Testis (tissue), 3 donors: ENCODE measurements around the gene VPS37C. TPM values are rescaled to one million over a fixed set of nuclear protein-coding genes. Genes with fewer than 3 reads are reported as not detected.
"Not testable (repeated sequence)": the region's sequence is repeated elsewhere in the genome, so short reads cannot be mapped to it uniquely, and the experiment has no call there.

Source experiments
- DNase-seq: peaks from one replicate; pipeline ENCODE4 v3.0.0-alpha.2; 2019
- H3K27ac ChIP-seq, 2 donors: fragments of 200-600 bp; sonication (generic); one replicate each; pipeline ENCODE4 v1.5.1; 2019
- H3K27me3 ChIP-seq: fragments of 200-600 bp; sonication (generic); one replicate; pipeline ENCODE4 v1.5.1; 2019
- H3K36me3 ChIP-seq: fragments of 200-600 bp; sonication (generic); one replicate; pipeline ENCODE4 v1.5.1; 2017; ENCODE audit warnings: low read depth; ENCODE audit errors: missing control alignments
- H3K4me1 ChIP-seq: fragments of 200-600 bp; sonication (generic); one replicate; pipeline ENCODE4 v1.5.1; 2019
- H3K4me3 ChIP-seq, 2 donors: fragments of 200-600 bp; sonication (generic); one replicate each; pipeline ENCODE4 v1.5.1; 2017 to 2019
- H3K9me3 ChIP-seq: fragments of 200-600 bp; sonication (generic); one replicate; pipeline ENCODE4 v1.5.1; 2017
- POLR2A ChIP-seq: fragments of 450-650 bp; IDR thresholded peaks from one replicate; pipeline ENCODE4 v1.6.1; 2017; ENCODE audit warnings: antibody characterized with exemption, mild to moderate bottlenecking, moderate library complexity
- WGBS, 2 donors: methylation state at CpG; one replicate each; pipeline ENCODE4 v1.1.5; 2018; 5-methylcytosine and 5-hydroxymethylcytosine counted together
- intact Hi-C: fragments of 100-400 bp; cut with DNase I; formaldehyde crosslinking; loops from one replicate; pipeline ENCODE4 v1.15.1; 2023; ENCODE audit warnings: low total_unique reads
- polyA plus RNA-seq: library from polyadenylated mRNA; stranded (reverse); fragments of 350-450 nt; fragmentation: Illumina TruSeq; extraction: RNeasy Lipid Tissue Mini Kit (QIAGEN cat#74804); gene quantifications from one replicate; pipeline ENCODE4 v1.2.3, GENCODE V29; 2014; ENCODE audit warnings: low read depth, low replicate concordance; ENCODE audit not compliant: insufficient read depth
- total RNA-seq, 2 donors: library from RNA; depleted of rRNA; stranded (reverse); fragments of >200 nt; gene quantifications; one replicate each; pipeline ENCODE4 v1.2.3, GENCODE V29; 2016
- TF ChIP-seq, protein P1 (sequence below), 3 experiments: fragments of 450-650 bp in 2 of 3; fragments of 200-600 bp in 1 of 3; sonication (generic) in 1 of 3; IDR thresholded peaks; one replicate each; pipeline ENCODE4 v1.5.1; 2016 to 2019; ENCODE audit warnings: antibody characterized with exemption in 3 of 3, mild to moderate bottlenecking in 2 of 3, moderate library complexity in 1 of 3

Gene VPS37C
- total and polyA plus RNA-seq, 3 donors from 2014 or later, result 29.1 to 36.9 (median 31.0) TPM

- intact Hi-C loops, result no loop called here
- WGBS, 2 donors, result 90 to 94% methylated on average over 4 of the region's 4 CpGs
- no peak overlapping the region for H3K4me3 ChIP-seq
- no peaks in the 10 kb centered on the region for H3K27me3 ChIP-seq
- no peaks in the 10 kb centered on the region for H3K4me1 ChIP-seq
- H3K27ac ChIP-seq, result no peak overlapping the region
- no peak for DNase-seq
- no peaks in the 10 kb centered on the region for H3K9me3 ChIP-seq
- no peak for TF ChIP-seq POLR2A
- TF ChIP-seq, protein P1, sequence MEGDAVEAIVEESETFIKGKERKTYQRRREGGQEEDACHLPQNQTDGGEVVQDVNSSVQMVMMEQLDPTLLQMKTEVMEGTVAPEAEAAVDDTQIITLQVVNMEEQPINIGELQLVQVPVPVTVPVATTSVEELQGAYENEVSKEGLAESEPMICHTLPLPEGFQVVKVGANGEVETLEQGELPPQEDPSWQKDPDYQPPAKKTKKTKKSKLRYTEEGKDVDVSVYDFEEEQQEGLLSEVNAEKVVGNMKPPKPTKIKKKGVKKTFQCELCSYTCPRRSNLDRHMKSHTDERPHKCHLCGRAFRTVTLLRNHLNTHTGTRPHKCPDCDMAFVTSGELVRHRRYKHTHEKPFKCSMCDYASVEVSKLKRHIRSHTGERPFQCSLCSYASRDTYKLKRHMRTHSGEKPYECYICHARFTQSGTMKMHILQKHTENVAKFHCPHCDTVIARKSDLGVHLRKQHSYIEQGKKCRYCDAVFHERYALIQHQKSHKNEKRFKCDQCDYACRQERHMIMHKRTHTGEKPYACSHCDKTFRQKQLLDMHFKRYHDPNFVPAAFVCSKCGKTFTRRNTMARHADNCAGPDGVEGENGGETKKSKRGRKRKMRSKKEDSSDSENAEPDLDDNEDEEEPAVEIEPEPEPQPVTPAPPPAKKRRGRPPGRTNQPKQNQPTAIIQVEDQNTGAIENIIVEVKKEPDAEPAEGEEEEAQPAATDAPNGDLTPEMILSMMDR (IDR thresholded peaks at IDR 0.05), result no peak
- H3K36me3 ChIP-seq, result no peaks in the 10 kb centered on the region
Measured at GRCh38 chr11:61183645-61184044, 22.4 kb upstream of the VPS37C start.

DNA sequence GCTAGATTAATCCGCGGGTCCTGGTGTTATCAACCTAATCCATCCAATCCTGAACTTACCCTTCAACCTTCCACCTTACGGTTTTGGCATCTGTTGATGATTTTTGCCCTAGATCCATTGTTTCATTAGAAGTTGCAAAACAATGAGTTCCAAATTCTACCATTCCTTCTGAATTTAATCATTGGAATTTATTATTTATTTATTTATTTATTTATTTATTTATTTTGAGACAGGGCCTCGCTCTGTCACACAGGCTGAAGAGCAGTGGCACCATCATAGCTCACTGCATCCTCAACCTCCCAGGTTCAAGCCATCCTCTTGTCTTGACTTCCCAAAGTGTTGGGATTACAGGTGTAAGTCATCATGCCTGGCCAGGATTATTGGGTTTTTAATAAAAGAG is 20.3 kb upstream of the VPS37C start:
- Histone ChIP-seq H3K27ac (no peak overlapping the region), H3K9me3 (no peaks in the 10 kb centered on the region), H3K4me1 (no peaks in the 10 kb centered on the region), H3K4me3 (no peak overlapping the region), H3K27me3 (no peaks in the 10 kb centered on the region), H3K36me3 (no peaks in the 10 kb centered on the region)
- WGBS, 2 donors, result 93 to 96% methylated on average over 4 of the region's 4 CpGs
- DNase-seq, result no peak
- no peak for TF ChIP-seq POLR2A
- TF ChIP-seq, protein P1 (IDR thresholded peaks at IDR 0.05), result no peak
- intact Hi-C loops, result no loop called here

DNA sequence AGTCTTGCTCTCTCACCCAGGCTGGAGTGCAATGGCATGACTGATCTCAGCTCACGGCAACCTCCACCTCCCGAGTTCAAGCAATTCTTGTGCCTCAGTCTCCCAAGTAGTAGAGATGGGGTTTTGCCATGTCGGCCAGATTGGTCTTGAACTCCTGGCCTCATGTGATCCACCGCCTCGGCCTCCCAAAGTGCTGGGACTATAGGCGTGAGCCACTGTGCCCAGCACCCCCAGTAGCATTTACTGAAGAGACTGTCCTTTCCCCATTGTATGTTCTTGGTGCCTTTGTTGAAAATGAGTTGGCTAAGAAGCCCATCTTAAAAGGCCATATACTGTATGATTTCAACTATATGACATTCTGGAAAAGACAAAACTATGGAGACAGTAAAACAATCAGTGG is 19.0 kb upstream of the VPS37C start:
- H3K4me3 ChIP-seq, H3K27me3 ChIP-seq, H3K36me3 ChIP-seq, H3K4me1 ChIP-seq, DNase-seq, H3K9me3 ChIP-seq, intact Hi-C loops, H3K27ac ChIP-seq: not testable (repeated sequence)
- WGBS, 2 donors, result 97 to 98% methylated on average over 6 of the region's 6 CpGs

- Histone ChIP-seq H3K4me1 (no peaks in the 10 kb centered on the region), H3K27ac (no peak overlapping the region), H3K4me3 (no peak overlapping the region), H3K27me3 (no peaks in the 10 kb centered on the region), H3K36me3 (no peaks in the 10 kb centered on the region), H3K9me3 (no peaks in the 10 kb centered on the region)
- no peak for DNase-seq
- WGBS, 2 donors, result 68 to 69% methylated on average over 6 of the region's 6 CpGs
- intact Hi-C loops, result no loop called here
- TF ChIP-seq, protein P1 (IDR thresholded peaks at IDR 0.05), result no peak
- no peak for TF ChIP-seq POLR2A
Measured at GRCh38 chr11:61176446-61176845, 15.2 kb upstream of the VPS37C start.

DNA sequence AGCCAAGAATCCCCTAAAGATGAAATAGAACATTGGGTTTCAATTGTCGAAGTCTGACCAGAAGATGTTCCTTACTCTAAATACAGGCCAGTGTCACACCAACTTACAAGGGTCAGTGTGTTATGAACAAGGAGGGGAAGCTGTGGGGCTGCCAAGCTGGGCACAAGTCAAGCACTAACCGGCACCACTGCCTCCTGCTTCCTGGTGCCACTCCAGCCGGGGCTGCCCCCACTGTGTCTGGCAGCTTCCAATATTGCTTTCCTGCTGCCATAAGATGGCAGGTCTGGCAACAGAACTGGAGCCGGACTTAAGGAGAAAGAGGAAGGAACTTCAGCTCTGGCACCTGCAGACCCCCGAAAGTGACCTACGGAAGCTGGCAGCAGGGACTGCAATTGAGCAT is 13.7 kb upstream of the VPS37C start:
- H3K27ac ChIP-seq, result no peak overlapping the region
- H3K36me3 ChIP-seq, result no peaks in the 10 kb centered on the region
- H3K9me3 ChIP-seq, result no peaks in the 10 kb centered on the region
- no peaks in the 10 kb centered on the region for H3K4me1 ChIP-seq
- intact Hi-C loops, result no loop called here
- TF ChIP-seq, protein P1 (IDR thresholded peaks at IDR 0.05), result no peak
- TF ChIP-seq POLR2A, result no peak
- WGBS, 2 donors, result 83 to 91% methylated on average over 6 of the region's 6 CpGs
- DNase-seq, result no peak
- no peak overlapping the region for H3K4me3 ChIP-seq
- H3K27me3 ChIP-seq, result no peaks in the 10 kb centered on the region
